ENCODE results near the gene CBLIF. TPM values are rescaled to one million over a fixed set of nuclear protein-coding genes. Genes with fewer than 3 reads are reported as not detected.

CBLIF gene
- total and polyA plus RNA-seq, 2 donors (not counting 1 experiment from before 2014, with no cell fraction given): not detected

DNA sequence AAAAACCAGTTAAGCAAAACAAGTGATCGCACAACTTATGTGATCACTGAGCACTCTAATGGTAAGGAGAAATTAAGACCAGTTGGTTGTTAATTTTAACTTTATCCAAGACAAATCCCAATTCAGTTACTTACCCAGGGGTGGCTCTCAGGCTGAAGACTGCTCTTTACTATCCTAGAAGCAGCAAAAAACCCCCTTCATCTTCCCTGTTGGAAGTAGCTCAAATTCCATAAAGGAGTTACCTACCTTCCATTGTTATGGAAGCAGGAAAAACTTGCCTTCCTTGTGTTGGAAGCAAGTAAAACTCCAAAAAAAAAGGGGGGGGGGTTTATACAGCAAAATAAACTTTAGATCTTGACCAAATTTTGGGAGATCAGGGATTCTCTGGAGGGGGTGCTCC is 29.5 kb downstream of the CBLIF start:
- H3K4me1 ChIP-seq (ENCODE audit: control insufficient read depth, extremely low read depth, insufficient read depth, low read length): no peaks in the 10 kb centered on the region
- no peaks in the 10 kb centered on the region for H3K79me2 ChIP-seq (ENCODE audit: control insufficient read depth, insufficient read depth, low read length)
- no peaks in the 10 kb centered on the region for H4K20me1 ChIP-seq (ENCODE audit: control insufficient read depth, extremely low read depth, insufficient read depth, low read length)
- H3K4me2 ChIP-seq (ENCODE audit: extremely low read depth, insufficient read depth, low read length): no peak overlapping the region
- no peak overlapping the region for H3K27ac ChIP-seq (ENCODE audit: insufficient read depth, low read length)
- H3K9me3 ChIP-seq (ENCODE audit: control insufficient read depth, insufficient read depth, low read depth, low read length): no peaks in the 10 kb centered on the region
- H3K36me3 ChIP-seq (ENCODE audit: control insufficient read depth, insufficient read depth, low read length): no peaks in the 10 kb centered on the region
- H2AFZ ChIP-seq (ENCODE audit: low read length): no peak overlapping the region
- H3K9ac ChIP-seq (ENCODE audit: insufficient read depth, low read length): no peak overlapping the region
- no peak overlapping the region for H3K4me3 ChIP-seq (replicated peaks in 1 of 4; ENCODE audit: control extremely low read depth in 1 of 4, insufficient read depth in 1 of 4, low read depth in 3 of 4, low read length in 4 of 4)
- TF ChIP-seq, protein P1, sequence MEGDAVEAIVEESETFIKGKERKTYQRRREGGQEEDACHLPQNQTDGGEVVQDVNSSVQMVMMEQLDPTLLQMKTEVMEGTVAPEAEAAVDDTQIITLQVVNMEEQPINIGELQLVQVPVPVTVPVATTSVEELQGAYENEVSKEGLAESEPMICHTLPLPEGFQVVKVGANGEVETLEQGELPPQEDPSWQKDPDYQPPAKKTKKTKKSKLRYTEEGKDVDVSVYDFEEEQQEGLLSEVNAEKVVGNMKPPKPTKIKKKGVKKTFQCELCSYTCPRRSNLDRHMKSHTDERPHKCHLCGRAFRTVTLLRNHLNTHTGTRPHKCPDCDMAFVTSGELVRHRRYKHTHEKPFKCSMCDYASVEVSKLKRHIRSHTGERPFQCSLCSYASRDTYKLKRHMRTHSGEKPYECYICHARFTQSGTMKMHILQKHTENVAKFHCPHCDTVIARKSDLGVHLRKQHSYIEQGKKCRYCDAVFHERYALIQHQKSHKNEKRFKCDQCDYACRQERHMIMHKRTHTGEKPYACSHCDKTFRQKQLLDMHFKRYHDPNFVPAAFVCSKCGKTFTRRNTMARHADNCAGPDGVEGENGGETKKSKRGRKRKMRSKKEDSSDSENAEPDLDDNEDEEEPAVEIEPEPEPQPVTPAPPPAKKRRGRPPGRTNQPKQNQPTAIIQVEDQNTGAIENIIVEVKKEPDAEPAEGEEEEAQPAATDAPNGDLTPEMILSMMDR (conservative IDR thresholded peaks at IDR 0.05 in 1 of 2, IDR thresholded peaks at IDR 0.05 in 1 of 2; ENCODE audit: low read depth in 1 of 2, low read length in 2 of 2): no peak
- TF ChIP-seq EZH2 (IDR thresholded peaks at IDR 0.05; ENCODE audit: low read length, missing control alignments): no peak
- DNase-seq (ENCODE audit: low read depth in 2 of 2): no peak
- no peaks in the 10 kb centered on the region for H3K27me3 ChIP-seq (ENCODE audit: control insufficient read depth, insufficient read depth, low read length)

DNA sequence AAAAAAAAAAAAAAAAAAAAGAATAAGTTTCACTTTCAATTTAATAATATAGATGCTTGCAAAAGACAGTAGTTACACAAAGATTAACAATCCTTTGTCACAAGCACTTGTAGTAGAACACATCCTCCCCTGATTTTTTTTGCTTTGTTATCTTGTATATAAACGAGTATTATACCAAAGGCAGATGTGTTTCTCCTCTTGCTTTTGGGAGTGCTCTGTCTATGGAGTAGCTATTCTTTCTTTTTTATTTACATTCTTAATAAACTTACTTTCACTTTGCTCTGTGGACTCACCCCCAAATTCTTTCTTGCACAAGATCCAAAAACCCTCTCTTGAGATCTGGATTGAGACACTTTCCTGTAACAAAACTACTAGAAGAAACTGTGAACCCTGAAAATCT is 31.3 kb downstream of the CBLIF start:
- no peak for DNase-seq (ENCODE audit: low read depth in 2 of 2)
- Histone ChIP-seq H2AFZ (ENCODE audit: low read length) (no peak overlapping the region), H3K4me2 (ENCODE audit: extremely low read depth, insufficient read depth, low read length) (no peak overlapping the region)

DNA sequence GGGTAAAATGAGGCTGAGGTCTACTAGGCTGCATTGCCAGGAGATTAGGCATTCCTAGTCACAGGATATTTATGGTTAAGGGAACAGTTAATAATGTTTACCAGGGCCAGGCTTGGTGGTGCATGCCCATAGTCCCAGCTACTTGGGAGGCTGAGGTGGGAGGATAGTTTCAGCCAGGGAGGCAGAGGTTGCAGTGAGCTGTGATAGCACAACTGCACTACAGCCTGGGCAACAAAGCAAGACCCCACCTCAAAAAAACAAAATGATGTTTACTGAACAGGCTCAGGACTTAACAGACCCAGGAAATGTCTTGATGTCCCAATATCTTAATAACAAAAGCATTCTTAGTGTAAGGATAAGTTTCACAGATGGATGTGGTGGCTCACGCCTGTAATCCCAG is 31.9 kb downstream of the CBLIF start:
- Histone ChIP-seq H3K27me3 (ENCODE audit: control insufficient read depth, insufficient read depth, low read length) (no peaks in the 10 kb centered on the region), H3K4me2 (ENCODE audit: extremely low read depth, insufficient read depth, low read length) (no peak overlapping the region), H3K27ac (ENCODE audit: insufficient read depth, low read length) (no peak overlapping the region), H2AFZ (ENCODE audit: low read length) (no peak overlapping the region), H3K79me2 (ENCODE audit: control insufficient read depth, insufficient read depth, low read length) (peaks cover 10% of the 10 kb centered on the region), H3K9me3 (ENCODE audit: control insufficient read depth, insufficient read depth, low read depth, low read length) (no peaks in the 10 kb centered on the region), H3K4me1 (ENCODE audit: control insufficient read depth, extremely low read depth, insufficient read depth, low read length) (peaks cover 4% of the 10 kb centered on the region), H3K36me3 (ENCODE audit: control insufficient read depth, insufficient read depth, low read length) (peaks cover 2% of the 10 kb centered on the region), H3K4me3 (replicated peaks in 1 of 4; ENCODE audit: control extremely low read depth in 1 of 4, insufficient read depth in 1 of 4, low read depth in 3 of 4, low read length in 4 of 4) (no peak overlapping the region), H4K20me1 (ENCODE audit: control insufficient read depth, extremely low read depth, insufficient read depth, low read length) (no peaks in the 10 kb centered on the region), H3K9ac (ENCODE audit: insufficient read depth, low read length) (no peak overlapping the region)
- TF ChIP-seq, protein P1 (conservative IDR thresholded peaks at IDR 0.05 in 1 of 2, IDR thresholded peaks at IDR 0.05 in 1 of 2; ENCODE audit: low read depth in 1 of 2, low read length in 2 of 2): no peak
- no peak for TF ChIP-seq EZH2 (IDR thresholded peaks at IDR 0.05; ENCODE audit: low read length, missing control alignments)
- DNase-seq (ENCODE audit: low read depth in 2 of 2): no peak

More for the DNA sequence above, 31.3 kb downstream of the CBLIF start:
- Histone ChIP-seq H3K27ac (ENCODE audit: insufficient read depth, low read length) (no peak overlapping the region), H3K4me1 (ENCODE audit: control insufficient read depth, extremely low read depth, insufficient read depth, low read length) (peaks cover 4% of the 10 kb centered on the region), H3K27me3 (ENCODE audit: control insufficient read depth, insufficient read depth, low read length) (no peaks in the 10 kb centered on the region), H3K4me3 (replicated peaks in 1 of 4; ENCODE audit: control extremely low read depth in 1 of 4, insufficient read depth in 1 of 4, low read depth in 3 of 4, low read length in 4 of 4) (peak overlapping the region in 1 of 4 experiments; percentile 22), H3K9me3 (ENCODE audit: control insufficient read depth, insufficient read depth, low read depth, low read length) (no peaks in the 10 kb centered on the region), H3K9ac (ENCODE audit: insufficient read depth, low read length) (no peak overlapping the region), H3K36me3 (ENCODE audit: control insufficient read depth, insufficient read depth, low read length) (no peaks in the 10 kb centered on the region), H3K79me2 (ENCODE audit: control insufficient read depth, insufficient read depth, low read length) (peaks cover 10% of the 10 kb centered on the region), H4K20me1 (ENCODE audit: control insufficient read depth, extremely low read depth, insufficient read depth, low read length) (no peaks in the 10 kb centered on the region)
- no peak for TF ChIP-seq EZH2 (IDR thresholded peaks at IDR 0.05; ENCODE audit: low read length, missing control alignments)
- TF ChIP-seq, protein P1 (conservative IDR thresholded peaks at IDR 0.05 in 1 of 2, IDR thresholded peaks at IDR 0.05 in 1 of 2; ENCODE audit: low read depth in 1 of 2, low read length in 2 of 2): no peak
